NCI-H69 (cell line): ENCODE results near the gene SLC9A7.

Experiments
- DNase-seq: peaks from one replicate; lab custom pipeline; 2025; lab: John Stamatoyannopoulos, UW

The SLC9A7 gene

GRCh38 chrX:46602468-46603102 lies 156.3 kb downstream of the SLC9A7 start:
- DNase-seq = no peak

GRCh38 chrX:46601283-46601682 lies 157.6 kb downstream of the SLC9A7 start:
- no peak for DNase-seq

- no peak for DNase-seq
These were observed 159.8 kb downstream of the SLC9A7 start for GRCh38 chrX:46599051-46599560.

GRCh38 chrX:46597771-46598170 lies 161.1 kb downstream of the SLC9A7 start:
- no peak for DNase-seq

GRCh38 chrX:46597208-46597607 lies 161.7 kb downstream of the SLC9A7 start:
- DNase-seq = no peak

GRCh38 chrX:46595084-46595483 lies 163.8 kb downstream of the SLC9A7 start:
- DNase-seq = no peak

DNA sequence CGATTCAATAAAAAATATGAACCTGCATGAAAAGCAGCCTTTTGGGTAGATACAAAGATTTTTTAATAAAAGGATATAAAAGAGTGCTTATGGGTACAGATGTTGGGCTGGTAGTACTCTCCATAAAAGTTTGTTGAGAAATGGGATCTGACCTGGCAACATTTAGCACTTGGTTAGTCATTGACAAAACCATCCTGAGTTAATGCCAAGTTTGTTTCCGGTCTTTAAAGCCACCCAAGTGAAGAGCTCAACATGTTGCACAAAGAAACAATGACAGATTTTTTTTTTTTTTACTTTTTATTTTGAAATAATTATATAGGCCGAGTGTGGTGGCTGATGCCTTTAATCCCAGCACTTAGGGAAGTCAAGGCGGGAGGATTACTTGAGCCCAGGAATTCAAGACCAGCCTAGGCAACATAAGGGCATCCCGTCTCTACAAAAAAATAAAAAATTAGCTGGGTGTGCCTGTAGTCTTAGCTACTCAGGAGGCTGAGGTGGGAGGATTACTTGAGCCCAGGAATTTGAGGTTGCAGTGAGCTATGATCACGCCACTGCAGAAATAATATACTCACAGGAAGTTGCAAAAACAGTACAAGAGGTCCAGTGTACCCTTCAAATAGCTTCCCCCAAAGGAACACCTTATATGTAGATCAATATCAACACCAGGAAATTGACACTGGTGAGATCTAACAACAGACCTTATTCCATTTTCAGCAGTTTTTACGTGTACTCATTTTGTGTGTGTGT lies 168.8 kb downstream of the SLC9A7 start:
- no peak for DNase-seq

DNA sequence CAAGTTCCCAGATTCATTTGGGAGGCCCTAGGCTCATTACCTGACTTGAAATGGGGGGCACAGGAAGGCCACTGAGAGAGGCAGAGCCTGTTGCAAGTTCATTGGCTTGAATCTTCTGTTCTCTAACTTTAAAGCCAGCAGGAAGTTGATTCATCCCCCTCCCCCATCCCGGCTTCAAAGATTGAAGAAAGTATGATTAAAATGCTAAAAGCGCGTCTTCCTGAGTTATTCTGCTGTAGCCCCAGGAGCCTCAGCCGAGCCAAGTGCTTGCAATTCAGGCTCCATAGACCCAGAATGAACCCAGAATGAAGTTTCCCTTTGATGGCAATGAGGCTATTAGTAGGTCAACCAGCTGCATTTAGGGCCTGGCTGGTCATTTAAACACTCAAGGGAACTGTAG lies 170.7 kb downstream of the SLC9A7 start:
- no peak for DNase-seq

DNA sequence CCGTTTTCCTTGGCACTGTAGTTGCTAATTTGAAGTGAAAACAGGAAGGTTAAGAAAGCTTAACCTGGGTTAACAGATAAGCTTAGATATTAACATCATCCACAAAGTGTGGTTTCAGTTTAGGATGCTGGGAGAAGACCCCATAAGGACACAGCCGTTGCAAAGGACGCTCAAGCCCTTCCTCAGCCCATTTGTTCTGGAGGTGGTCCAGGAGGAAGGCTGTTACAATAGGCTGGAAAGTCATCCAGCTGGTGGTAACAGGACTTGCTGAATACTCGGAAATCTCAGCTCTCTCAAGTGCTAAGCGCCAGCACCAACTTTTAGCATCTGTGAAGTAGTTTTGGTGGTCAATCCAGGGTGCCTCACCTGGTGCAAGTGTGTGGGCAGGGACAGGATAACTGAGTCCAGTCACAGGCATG lies 171.2 kb downstream of the SLC9A7 start:
- DNase-seq = no peak

GRCh38 chrX:46587158-46587557 lies 171.8 kb downstream of the SLC9A7 start:
- no peak for DNase-seq

GRCh38 chrX:46584736-46585135 lies 174.2 kb downstream of the SLC9A7 start:
- DNase-seq = no peak

- no peak for DNase-seq
These were observed 176.0 kb downstream of the SLC9A7 start for GRCh38 chrX:46582966-46583365.

GRCh38 chrX:46582325-46582724 lies 176.6 kb downstream of the SLC9A7 start:
- DNase-seq = no peak

- DNase-seq = no peak
These were observed 178.3 kb downstream of the SLC9A7 start for GRCh38 chrX:46580613-46581012.

GRCh38 chrX:46579250-46579649 lies 179.7 kb downstream of the SLC9A7 start:
- no peak for DNase-seq

GRCh38 chrX:46577221-46578005 lies 181.5 kb downstream of the SLC9A7 start:
- DNase-seq = no peak

- DNase-seq = no peak
These were observed 182.5 kb downstream of the SLC9A7 start for GRCh38 chrX:46576458-46576857.

- peak; percentile 56 for DNase-seq
These were observed 182.9 kb downstream of the SLC9A7 start for GRCh38 chrX:46575991-46576392.

DNA sequence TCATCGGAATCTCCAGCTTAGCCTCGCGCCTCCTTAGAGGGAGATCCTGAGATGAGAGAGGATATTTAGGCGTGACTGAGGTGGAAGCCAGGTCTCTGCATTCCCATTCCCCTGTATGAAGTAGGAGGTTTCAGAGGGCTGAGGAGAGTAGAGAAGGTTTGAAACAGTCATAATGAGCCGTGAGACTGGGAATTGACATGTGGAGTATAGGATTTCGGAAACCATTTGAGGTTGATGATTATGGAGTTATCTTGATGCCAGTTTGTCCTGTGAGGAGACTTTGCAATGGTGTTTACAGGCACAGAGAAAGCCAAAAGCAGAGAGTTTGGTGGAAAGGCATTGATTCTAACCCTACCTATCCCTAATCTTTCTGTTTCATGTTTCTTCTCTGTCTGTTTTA lies 183.3 kb downstream of the SLC9A7 start:
- DNase-seq = peak; percentile 36

GRCh38 chrX:46574774-46575381 lies 184.0 kb downstream of the SLC9A7 start:
- peak; percentile 85 for DNase-seq

DNA sequence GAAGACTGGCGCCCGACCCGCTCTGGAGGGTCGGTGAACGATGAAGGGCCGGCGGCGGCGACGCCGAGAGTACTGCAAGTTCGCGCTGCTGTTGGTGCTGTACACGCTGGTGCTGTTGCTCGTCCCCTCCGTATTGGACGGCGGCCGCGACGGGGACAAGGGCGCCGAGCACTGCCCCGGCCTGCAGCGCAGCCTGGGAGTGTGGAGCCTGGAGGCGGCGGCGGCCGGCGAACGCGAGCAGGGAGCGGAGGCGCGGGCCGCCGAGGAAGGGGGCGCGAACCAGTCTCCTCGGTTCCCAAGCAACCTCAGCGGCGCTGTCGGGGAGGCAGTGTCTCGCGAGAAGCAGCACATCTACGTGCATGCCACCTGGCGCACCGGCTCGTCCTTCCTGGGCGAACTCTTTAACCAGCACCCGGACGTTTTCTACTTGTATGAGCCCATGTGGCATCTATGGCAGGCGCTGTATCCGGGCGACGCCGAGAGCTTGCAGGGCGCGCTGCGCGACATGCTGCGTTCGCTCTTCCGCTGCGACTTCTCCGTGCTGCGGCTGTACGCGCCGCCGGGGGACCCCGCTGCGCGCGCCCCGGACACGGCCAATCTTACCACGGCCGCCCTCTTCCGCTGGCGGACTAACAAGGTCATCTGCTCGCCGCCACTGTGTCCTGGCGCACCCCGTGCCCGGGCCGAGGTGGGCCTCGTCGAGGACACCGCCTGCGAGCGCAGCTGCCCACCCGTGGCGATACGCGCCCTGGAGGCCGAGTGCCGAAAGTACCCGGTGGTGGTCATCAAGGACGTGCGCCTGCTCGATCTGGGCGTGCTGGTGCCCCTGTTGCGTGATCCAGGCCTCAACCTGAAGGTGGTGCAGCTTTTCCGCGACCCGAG lies 184.8 kb downstream of the SLC9A7 start:
- peak; percentile 83 for DNase-seq
